NCI-H748 (cell line): ENCODE measurements around the gene LINC00305.

Experiments used
- DNase-seq: peaks from one replicate; lab custom pipeline; 2025; ENCODE audit not compliant: unreplicated experiment; lab: John Stamatoyannopoulos, UW

Gene LINC00305

GRCh38 chr18:64037812-64038414 is 111.0 kb downstream of the LINC00305 start:
- peak; percentile 78 for DNase-seq

GRCh38 chr18:64032312-64032711 is 116.6 kb downstream of the LINC00305 start:
- no peak for DNase-seq

GRCh38 chr18:64031411-64031810 is 117.5 kb downstream of the LINC00305 start:
- no peak for DNase-seq
